ENCODE results near the gene OAS1. TPM values are rescaled to one million over a fixed set of nuclear protein-coding genes. Genes with fewer than 3 reads are reported as not detected.
A peak's percentile ranks its signal among the peaks of the same experiment; 100 is the strongest.

OAS1 gene
- total RNA-seq, 1 donor from 2014 or later = 6.1 TPM

DNA sequence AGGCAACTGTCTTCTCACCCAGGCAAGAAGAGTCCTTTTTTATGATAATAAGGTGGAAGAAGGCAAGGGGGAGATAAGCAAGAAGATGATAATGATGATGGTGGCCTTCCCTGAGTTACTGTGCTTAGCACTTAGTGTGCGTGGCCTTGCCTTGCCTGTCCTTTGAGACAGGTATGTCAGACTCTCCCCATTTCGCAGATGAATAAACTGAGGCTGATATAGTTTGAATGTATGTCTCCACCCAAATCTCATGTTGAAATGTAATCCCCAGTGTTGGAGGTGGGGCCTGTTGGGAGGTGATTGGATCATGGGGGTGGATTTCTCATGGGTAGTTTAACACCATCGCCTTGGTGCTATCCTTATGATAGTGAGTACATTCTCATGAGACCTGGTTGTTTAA is 23.0 kb downstream of the OAS1 start:
- DNase-seq (ENCODE audit: missing footprints) = no peak
- ATAC-seq = no peak
- intact Hi-C loops (cut with DNase I) = no loop called here

DNA sequence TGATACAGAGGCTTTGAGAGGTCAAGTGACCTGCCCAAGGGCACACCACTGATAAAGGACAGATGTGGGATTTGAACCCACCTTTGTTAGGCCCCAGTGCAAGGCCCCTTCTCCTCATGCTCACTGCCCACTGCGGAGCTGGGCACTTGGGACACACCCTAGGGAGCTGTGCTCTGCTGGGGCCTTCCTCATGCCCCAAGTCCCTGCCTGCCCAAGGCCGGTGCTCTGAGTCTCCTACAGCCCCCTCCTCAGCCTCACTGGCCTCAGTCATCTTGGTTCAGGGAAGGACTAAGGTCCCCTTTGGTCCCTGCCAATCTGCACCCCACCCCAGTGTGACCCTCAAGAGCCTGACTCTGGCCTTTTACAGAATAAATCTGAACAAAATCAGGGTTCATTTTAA is 23.6 kb downstream of the OAS1 start:
- DNase-seq (ENCODE audit: missing footprints) = no peak
- intact Hi-C loops (cut with DNase I) = no loop called here
- no peak for ATAC-seq

GRCh38 chr12:112932485-112933128 is 25.8 kb downstream of the OAS1 start:
- intact Hi-C loops (cut with DNase I) = no loop called here
- DNase-seq (ENCODE audit: missing footprints) (no peak), ATAC-seq (no peak)

DNA sequence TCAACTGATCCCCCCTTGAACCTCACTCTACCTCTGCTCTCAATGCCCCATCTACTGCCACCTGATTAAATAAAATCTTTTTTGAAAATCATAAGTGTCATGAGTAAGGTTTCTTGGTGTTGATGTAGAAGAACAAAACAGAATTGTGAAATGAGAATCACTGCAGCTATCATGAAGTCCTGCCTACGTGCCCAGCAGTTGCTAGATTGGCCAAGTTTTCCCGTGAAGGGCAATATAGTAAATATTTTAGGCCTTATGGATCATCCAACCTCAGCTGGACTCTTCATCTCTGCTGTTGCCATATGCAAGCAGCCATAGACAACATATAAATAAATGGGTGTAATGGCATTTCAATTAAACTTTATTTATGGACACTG is 26.4 kb downstream of the OAS1 start:
- intact Hi-C loops (cut with DNase I) = no loop called here
- DNase-seq (ENCODE audit: missing footprints) (no peak), ATAC-seq (no peak)

DNA sequence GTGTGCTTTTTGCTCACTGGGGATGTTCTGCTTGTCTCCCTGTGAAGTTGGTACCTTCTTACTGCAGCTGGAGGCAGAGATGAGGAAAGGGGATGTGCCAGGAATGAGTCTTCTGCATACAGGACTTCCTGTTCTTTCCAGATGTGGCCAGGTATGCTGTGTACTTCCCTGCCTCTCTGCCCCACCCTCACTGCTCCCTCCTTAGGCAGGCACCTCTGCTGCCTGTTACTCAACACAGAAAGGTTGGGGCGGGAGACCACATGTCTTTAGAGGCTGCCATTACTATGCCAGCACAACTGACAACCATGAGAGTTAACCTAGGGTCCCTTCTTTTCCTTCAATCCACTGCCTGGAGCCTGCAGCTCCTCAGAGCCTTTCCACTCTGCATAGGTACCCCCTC is 29.5 kb downstream of the OAS1 start:
- DNase-seq (ENCODE audit: missing footprints) (no peak), ATAC-seq (no peak)
- intact Hi-C loops (cut with DNase I) = loop anchor here (5.0 kb wide), 2 partner anchors 34 to 41 kb away; partner anchors contain the start of gene OAS2

DNA sequence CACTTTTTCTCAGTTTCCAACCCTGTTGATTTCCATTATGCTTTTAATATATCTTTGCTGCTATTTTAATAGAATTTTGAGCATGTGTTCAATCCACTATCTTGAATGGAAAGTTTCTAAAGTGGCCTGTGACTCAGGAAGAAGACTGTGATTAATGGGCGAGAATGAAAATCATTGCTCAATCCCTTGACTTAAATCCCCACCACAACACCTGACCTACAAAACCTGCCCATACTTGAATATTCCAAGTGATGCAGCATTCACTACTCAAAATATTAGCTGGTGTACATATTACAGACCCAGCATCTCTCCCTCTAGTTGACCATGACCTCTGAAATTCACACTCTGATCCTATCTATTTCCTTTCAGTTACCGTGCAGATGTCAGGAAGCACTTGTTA is 30.2 kb downstream of the OAS1 start:
- DNase-seq (ENCODE audit: missing footprints) (no peak), ATAC-seq (no peak)
- intact Hi-C loops (cut with DNase I) = loop anchor here (5.0 kb wide), 2 partner anchors 35 to 40 kb away; partner anchors contain the start of gene OAS2

DNA sequence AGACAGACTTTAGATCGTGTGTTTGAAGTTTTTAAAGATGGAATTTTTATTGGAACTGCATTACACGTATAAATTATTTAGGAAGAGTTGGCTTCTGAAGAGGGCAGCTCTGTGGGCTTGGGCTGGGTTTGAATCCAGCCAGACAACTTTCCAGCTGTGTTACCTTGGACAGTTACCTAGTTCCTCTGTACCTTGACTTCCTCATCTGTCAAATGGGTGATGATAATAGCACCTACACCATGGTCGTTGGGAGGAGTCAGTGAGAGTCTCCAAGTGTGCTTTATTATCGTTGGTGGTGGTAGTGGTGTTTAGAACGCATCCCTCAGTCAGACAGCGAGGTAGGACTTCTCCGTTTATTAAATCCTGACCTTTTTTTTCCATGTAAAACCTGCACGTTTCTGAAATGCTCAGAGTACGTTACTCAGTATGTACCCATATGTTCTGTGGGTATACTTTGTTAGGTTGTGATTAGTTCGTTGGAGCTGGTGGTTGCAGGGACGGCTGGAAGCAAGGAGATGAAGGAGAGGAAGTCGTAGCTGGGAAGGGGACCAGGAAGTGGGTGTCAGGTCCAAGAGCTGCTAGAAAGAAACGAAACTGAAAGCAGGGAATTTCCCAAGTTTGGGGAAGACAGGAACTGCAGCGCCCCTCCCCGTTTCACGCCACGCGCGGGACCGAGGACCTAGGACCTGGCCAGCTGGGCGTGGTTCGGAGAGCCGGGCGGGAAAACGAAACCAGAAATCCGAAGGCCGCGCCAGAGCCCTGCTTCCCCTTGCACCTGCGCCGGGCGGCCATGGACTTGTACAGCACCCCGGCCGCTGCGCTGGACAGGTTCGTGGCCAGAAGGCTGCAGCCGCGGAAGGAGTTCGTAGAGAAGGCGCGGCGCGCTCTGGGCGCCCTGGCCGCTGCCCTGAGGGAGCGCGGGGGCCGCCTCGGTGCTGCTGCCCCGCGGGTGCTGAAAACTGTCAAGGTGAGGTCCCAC is 31.3 kb downstream of the OAS1 start, which contains the start of gene OAS3:
OAS3 (plus strand) TSS at position 734 of the 979 bp plus-strand sequence; CDS start at position 791, 57 bp downstream.
- intact Hi-C loops (cut with DNase I) = loop anchor here (5.0 kb wide), 2 partner anchors 36 to 39 kb away; partner anchors contain the start of gene OAS2

DNA sequence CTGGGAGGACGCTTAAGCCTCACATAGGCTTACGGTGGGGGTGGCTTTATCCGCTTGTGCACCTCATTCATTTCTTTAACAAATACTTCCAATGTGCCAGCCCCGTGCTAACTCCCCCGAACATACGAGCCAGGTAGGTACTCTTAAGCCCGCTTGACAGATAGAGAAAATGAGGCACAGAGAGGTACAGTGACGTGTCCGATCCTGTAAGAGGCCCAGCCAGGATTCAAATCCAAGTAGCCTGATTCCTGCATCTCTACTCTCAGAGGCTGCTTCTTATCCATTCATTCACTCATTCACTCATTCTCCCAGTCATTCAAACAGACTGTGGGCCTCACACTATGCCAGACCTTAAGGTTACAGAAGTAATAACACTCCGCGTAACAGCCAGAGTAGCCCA is 32.0 kb downstream of the OAS1 start:
- no peak for DNase-seq (ENCODE audit: missing footprints)
- no peak for ATAC-seq
- intact Hi-C loops (cut with DNase I) = loop anchor here (5.0 kb wide), 2 partner anchors 36 to 39 kb away; partner anchors contain the start of gene OAS2

More for the DNA sequence above, 31.3 kb downstream of the OAS1 start, which contains the start of gene OAS3:
- ATAC-seq (peak; percentile 95), DNase-seq (ENCODE audit: missing footprints) (peak; percentile 93)

DNA sequence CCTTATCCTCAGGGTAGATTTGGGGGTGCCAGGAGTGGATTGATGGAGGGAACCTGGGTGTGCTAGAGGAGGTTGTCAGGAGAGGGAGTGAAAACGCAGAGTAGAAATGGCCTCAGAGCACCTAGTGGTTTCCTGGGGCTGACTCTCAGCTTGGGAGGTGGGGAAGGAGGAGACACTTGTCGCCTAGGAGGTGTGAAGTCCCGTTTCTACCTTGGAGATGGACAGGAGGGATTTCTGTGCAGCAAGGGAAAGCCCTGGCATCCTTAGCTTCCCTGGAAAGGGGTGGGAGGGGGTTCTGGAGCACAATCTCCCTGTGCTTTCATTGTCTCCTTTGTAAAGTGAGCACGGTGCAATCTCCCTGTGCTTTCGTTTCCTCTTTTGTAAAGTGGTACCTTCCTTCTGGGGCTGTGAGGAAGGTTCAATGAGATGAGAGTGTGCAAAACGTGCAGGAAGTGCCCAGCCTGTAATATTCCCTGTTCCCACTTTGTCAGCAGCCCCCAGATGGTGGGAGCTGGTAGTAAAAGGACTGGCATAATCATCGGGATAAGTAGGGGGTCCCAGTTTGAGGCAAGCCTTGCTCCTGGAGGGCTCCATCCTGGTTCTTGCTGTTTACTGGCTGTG is 33.1 kb downstream of the OAS1 start:
- no peak for ATAC-seq
- intact Hi-C loops (cut with DNase I) = loop anchor here (5.0 kb wide), 2 partner anchors 37 to 38 kb away; partner anchors contain the start of gene OAS2

DNA sequence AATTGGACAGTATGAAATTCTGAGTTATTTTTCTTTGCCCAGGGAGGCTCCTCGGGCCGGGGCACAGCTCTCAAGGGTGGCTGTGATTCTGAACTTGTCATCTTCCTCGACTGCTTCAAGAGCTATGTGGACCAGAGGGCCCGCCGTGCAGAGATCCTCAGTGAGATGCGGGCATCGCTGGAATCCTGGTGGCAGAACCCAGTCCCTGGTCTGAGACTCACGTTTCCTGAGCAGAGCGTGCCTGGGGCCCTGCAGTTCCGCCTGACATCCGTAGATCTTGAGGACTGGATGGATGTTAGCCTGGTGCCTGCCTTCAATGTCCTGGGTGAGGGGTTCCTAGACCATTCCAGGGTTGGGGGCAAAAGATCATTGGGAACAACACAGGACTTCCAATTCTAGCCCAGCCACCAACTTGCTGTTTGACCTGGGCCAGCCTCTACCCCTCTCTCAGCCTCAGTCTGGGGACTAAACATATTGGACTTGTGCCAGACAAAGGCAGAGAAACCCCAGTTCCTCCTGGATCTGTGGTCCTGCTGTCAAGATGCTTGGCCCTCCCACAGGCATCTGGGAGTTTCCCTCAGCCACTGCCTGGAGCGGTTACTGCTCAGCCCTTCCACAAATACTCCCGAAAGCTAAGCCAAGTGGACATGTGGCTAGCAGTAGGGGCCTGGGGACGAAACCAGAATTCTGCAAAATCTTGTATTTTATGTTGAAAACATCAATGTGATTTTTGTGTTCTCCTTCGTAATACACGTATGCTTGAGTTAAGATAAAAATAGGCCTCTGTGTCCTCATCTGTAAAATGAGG is 35.0 kb downstream of the OAS1 start:
- DNase-seq (ENCODE audit: missing footprints) (no peak), ATAC-seq (no peak)
- intact Hi-C loops (cut with DNase I) = no loop called here

More for the DNA sequence above, 33.1 kb downstream of the OAS1 start:
- no peak for DNase-seq (ENCODE audit: missing footprints)

GRCh38 chr12:112942572-112942971 is 35.8 kb downstream of the OAS1 start:
- intact Hi-C loops (cut with DNase I) = no loop called here
- ATAC-seq = no peak

GRCh38 chr12:112944024-112944690 is 37.4 kb downstream of the OAS1 start:
- no peak for DNase-seq (ENCODE audit: missing footprints)
- ATAC-seq = no peak
- intact Hi-C loops (cut with DNase I) = no loop called here

More at GRCh38 chr12:112942572-112942971, 35.8 kb downstream of the OAS1 start:
- DNase-seq (ENCODE audit: missing footprints) = no peak

GRCh38 chr12:112945515-112945914 is 38.8 kb downstream of the OAS1 start:
- intact Hi-C loops (cut with DNase I) = no loop called here
- DNase-seq (ENCODE audit: missing footprints) (no peak), ATAC-seq (no peak)

DNA sequence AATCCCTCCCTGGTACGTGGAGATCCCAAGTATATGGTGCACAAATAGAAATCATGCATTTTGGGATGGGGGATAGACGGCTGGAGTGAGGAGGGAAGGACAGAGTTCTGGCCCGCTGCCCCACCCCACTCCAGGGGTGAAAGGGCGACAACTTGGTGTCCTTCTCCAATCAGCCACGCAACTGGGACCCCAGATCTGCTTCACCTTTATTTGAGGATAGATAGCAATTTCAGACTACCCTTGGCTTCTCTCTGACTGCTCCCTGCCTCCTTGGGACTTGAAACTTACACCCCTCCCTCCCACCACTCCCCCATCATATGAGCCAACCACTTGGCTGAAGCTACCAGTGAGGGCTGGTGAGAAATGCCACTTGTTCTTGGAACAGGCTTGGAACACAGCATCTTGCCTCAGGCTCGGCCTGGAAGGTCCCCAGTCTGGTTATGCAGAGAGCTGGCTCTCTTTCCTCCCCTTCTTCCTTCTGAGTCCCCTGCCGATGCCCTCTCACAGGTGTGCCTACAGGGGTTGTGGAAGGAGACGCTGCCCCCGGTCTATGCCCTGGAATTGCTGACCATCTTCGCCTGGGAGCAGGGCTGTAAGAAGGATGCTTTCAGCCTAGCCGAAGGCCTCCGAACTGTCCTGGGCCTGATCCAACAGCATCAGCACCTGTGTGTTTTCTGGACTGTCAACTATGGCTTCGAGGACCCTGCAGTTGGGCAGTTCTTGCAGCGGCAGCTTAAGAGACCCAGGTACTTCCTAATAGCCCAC is 39.7 kb downstream of the OAS1 start:
- DNase-seq (ENCODE audit: missing footprints) = no peak
- no peak for ATAC-seq
- intact Hi-C loops (cut with DNase I) = no loop called here

DNA sequence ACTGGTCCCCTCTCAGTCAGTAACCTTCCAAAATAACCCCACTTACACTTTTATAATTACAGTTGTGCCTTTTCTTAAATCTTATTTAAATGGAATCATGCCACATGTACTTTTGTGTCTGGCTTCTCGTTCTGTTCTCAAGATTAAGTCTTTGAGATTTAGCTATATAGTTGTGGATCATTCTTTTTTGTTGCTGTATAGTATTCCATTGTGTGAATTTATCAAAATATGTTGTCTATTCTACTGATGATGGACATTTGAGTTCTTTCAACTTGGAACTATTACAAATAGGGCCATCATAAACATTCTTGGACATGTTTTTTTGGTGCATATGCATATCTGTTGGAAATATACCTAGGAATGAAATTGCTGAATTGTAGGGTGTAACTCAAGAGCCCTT is 40.6 kb downstream of the OAS1 start:
- ATAC-seq = no peak
- intact Hi-C loops (cut with DNase I) = no loop called here
- no peak for DNase-seq (ENCODE audit: missing footprints)

DNA sequence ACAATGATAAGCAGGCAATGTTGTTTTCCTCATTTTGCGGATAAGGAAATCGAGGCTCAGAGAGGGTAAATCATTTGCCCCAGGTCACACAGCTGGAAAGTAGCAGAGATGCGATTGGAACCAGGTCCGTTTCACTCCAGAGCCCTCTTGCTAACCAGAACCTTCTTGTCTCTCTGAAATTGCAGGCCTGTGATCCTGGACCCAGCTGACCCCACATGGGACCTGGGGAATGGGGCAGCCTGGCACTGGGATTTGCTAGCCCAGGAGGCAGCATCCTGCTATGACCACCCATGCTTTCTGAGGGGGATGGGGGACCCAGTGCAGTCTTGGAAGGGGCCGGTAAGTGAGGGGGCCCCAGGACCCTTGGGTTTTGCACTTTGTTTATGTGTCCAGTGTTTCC is 41.0 kb downstream of the OAS1 start:
- DNase-seq (ENCODE audit: missing footprints) (no peak), ATAC-seq (no peak)
- intact Hi-C loops (cut with DNase I) = no loop called here

- intact Hi-C loops (cut with DNase I) = no loop called here
- DNase-seq (ENCODE audit: missing footprints) (no peak), ATAC-seq (no peak)
These were observed 42.0 kb downstream of the OAS1 start for GRCh38 chr12:112948806-112949205.
